SK-N-MC (cell line): ENCODE data around the gene ENPP3.

Source experiments
- EZH2 ChIP-seq: fragments of 200-600 bp; sonication (generic); IDR thresholded peaks from one replicate; pipeline ENCODE4 v1.6.1; 2017; ENCODE audit warnings: antibody characterized with exemption
- FOXP2 ChIP-seq: optimal IDR thresholded peaks from 2 replicates; pipeline ENCODE3; 2011; ENCODE audit warnings: mild to moderate bottlenecking, moderate library complexity; ENCODE audit not compliant: insufficient read depth; ENCODE audit errors: extremely low read length, control extremely low read depth
- POLR2AphosphoS5 ChIP-seq: IDR thresholded peaks from 2 replicates; pipeline ENCODE4 v1.6.1; 2012; ENCODE audit warnings: mild to moderate bottlenecking, low read depth, low read length, borderline replicate concordance

- TF ChIP-seq EZH2 (no peak), POLR2AphosphoS5 (no peak), FOXP2 (no peak)
Observed at GRCh38 chr6:131681585-131681984, 44.5 kb downstream of the ENPP3 start.
